Stimulated activated effector memory CD8-positive, alpha-beta T cell treated with anti-CD3 and anti-CD28 coated beads, Interleukin-12 subunit alpha, Interleukin-12 subunit beta, amount 100 ng/mL, for 72 hours (primary cell): ENCODE measurements around the gene CILP2.
A peak's percentile ranks its signal among the peaks of the same experiment; 100 is the strongest.

ENCODE experiments used
- ATAC-seq: fragments of 150-1000 bp; cut with Tn5 transposase; 2 replicates; pipeline ENCODE4 v1.10.0; 2021
- DNase-seq, 2 donors: peaks; one replicate each; pipeline ENCODE4 v3.0.0; 2021 to 2022; ENCODE audit warnings: low spot score in 2 of 2
- H3K27ac Mint-ChIP-seq: one replicate; pipeline ENCODE4 v1.8.0; 2022; ENCODE audit warnings: mild to moderate bottlenecking, mixed read lengths
- H3K36me3 Mint-ChIP-seq: one replicate; pipeline ENCODE4 v1.8.0; 2022; ENCODE audit warnings: mild to moderate bottlenecking, mixed read lengths
- H3K4me1 Mint-ChIP-seq: one replicate; pipeline ENCODE4 v1.8.0; 2022; ENCODE audit warnings: mixed read lengths
- H3K4me3 Mint-ChIP-seq: one replicate; pipeline ENCODE4 v1.8.0; 2022; ENCODE audit warnings: mild to moderate bottlenecking, mixed read lengths
- H3K9me3 Mint-ChIP-seq: one replicate; pipeline ENCODE4 v1.8.0; 2022; ENCODE audit warnings: mixed read lengths

CILP2 gene

GRCh38 chr19:19501798-19502197 lies 36.3 kb upstream of the CILP2 start:
- DNase-seq (no peak), ATAC-seq (no peak)
- Mint-ChIP-seq H3K27ac (peak overlapping the region; percentile 77), H3K36me3 (peaks cover 94% of the 10 kb centered on the region), H3K4me3 (no peak overlapping the region), H3K4me1 (no peaks in the 10 kb centered on the region), H3K9me3 (no peaks in the 10 kb centered on the region)

GRCh38 chr19:19502281-19502680 lies 35.8 kb upstream of the CILP2 start:
- Mint-ChIP-seq H3K9me3 (no peaks in the 10 kb centered on the region), H3K4me1 (no peaks in the 10 kb centered on the region), H3K27ac (no peak overlapping the region), H3K4me3 (no peak overlapping the region), H3K36me3 (peaks cover 94% of the 10 kb centered on the region)
- ATAC-seq (no peak), DNase-seq (no peak)

- Mint-ChIP-seq H3K4me3 (no peak overlapping the region), H3K36me3 (peaks cover 97% of the 10 kb centered on the region), H3K9me3 (no peaks in the 10 kb centered on the region), H3K4me1 (no peaks in the 10 kb centered on the region), H3K27ac (no peak overlapping the region)
- ATAC-seq, result no peak
- no peak for DNase-seq
Observed at GRCh38 chr19:19502808-19503602, 35.1 kb upstream of the CILP2 start.

GRCh38 chr19:19504754-19505668 lies 33.1 kb upstream of the CILP2 start:
- ATAC-seq (no peak), DNase-seq (no peak)
- no peaks in the 10 kb centered on the region for H3K9me3 Mint-ChIP-seq
- no peaks in the 10 kb centered on the region for H3K4me1 Mint-ChIP-seq
- no peak overlapping the region for H3K4me3 Mint-ChIP-seq
- H3K36me3 Mint-ChIP-seq, result peaks cover 87% of the 10 kb centered on the region
- no peak overlapping the region for H3K27ac Mint-ChIP-seq

- H3K27ac Mint-ChIP-seq, result no peak overlapping the region
Observed at GRCh38 chr19:19505669-19506326, 32.3 kb upstream of the CILP2 start.

DNA sequence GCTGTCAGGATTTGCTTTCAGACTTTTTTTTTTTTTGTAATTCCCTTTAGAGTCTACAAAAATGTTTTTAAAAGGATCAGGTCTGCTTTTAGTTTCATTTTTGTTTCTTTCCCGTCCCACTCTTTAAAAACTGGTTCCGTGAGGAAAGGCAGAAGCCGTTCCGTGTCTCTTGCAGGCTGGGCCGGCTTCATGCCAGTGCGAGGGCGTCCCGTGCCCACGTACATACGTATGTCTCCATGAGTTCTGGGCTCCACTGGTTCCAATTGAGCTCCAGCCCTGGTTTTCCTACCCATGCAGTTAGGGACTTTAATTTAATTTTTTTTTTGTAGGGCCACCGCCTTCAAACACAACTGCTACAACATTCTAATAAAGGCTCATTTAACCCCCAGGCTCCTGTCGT lies 31.5 kb upstream of the CILP2 start:
- DNase-seq, result no peak
- Mint-ChIP-seq H3K36me3 (peaks cover 71% of the 10 kb centered on the region), H3K4me3 (no peak overlapping the region), H3K27ac (peak overlapping the region; percentile 10), H3K9me3 (no peaks in the 10 kb centered on the region), H3K4me1 (no peaks in the 10 kb centered on the region)
- ATAC-seq, result no peak

More at GRCh38 chr19:19505669-19506326, 32.3 kb upstream of the CILP2 start:
- Mint-ChIP-seq H3K9me3 (no peaks in the 10 kb centered on the region), H3K4me1 (no peaks in the 10 kb centered on the region), H3K4me3 (no peak overlapping the region), H3K36me3 (peaks cover 79% of the 10 kb centered on the region)
- no peak for ATAC-seq
- DNase-seq, result no peak

DNA sequence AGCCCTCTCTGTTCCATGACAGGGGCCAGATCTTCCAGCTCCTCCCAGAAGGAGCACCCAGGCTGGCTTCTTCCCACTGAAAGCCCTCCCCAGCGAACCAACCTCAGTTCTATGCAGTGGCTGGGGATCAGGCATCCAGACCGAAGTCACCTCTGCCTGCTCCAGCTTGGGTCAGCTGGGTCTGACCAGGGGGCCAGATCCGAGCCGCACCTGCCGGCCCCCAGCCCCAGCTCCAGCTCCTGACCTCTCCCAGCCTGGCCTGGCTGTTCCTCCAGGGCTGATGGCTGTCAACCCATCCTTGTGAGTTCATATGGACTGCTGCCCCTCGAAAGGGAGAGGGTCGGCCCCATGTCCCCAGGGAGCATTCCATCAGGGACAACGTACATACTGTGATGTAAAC lies 30.7 kb upstream of the CILP2 start:
- no peak for DNase-seq
- no peak for ATAC-seq
- H3K4me1 Mint-ChIP-seq, result no peaks in the 10 kb centered on the region
- H3K4me3 Mint-ChIP-seq, result no peak overlapping the region
- peaks cover 64% of the 10 kb centered on the region for H3K36me3 Mint-ChIP-seq
- no peak overlapping the region for H3K27ac Mint-ChIP-seq
- no peaks in the 10 kb centered on the region for H3K9me3 Mint-ChIP-seq

GRCh38 chr19:19508217-19508616 lies 29.8 kb upstream of the CILP2 start:
- ATAC-seq (no peak), DNase-seq (no peak)
- no peak overlapping the region for H3K4me3 Mint-ChIP-seq
- H3K36me3 Mint-ChIP-seq, result peaks cover 55% of the 10 kb centered on the region
- H3K27ac Mint-ChIP-seq, result peak overlapping the region; percentile 41
- no peaks in the 10 kb centered on the region for H3K4me1 Mint-ChIP-seq
- H3K9me3 Mint-ChIP-seq, result no peaks in the 10 kb centered on the region

GRCh38 chr19:19510432-19510831 lies 27.6 kb upstream of the CILP2 start:
- Mint-ChIP-seq H3K4me3 (no peak overlapping the region), H3K27ac (peak overlapping the region; percentile 24), H3K9me3 (no peaks in the 10 kb centered on the region), H3K4me1 (no peaks in the 10 kb centered on the region), H3K36me3 (peaks cover 51% of the 10 kb centered on the region)
- no peak for DNase-seq
- ATAC-seq, result no peak

- peak overlapping the region; percentile 39 for H3K4me3 Mint-ChIP-seq
Observed at GRCh38 chr19:19513682-19514081, 24.4 kb upstream of the CILP2 start.

DNA sequence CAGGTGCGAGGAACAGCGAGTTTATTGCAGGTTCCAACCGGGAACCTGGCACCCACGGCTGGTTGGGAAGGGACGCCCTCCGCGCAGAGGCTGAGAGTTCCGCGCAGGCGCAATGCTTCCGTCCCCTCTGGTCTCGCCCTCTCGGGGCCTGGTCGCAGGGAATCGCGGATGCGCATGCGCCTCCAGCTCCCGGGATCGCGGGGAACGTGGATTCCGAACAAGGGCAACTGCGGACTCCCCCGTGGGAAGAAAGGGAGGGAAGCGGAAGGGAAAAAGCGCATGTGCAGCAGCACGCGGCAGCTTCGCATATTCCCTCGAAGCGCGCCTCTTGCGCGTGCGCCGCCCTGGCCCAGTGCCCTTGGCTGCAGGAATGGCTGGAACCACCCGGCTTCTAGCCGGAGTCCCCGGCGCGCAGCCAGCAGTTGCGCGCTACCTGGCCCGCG lies 23.8 kb upstream of the CILP2 start:
- Mint-ChIP-seq H3K4me1 (peaks cover 3% of the 10 kb centered on the region), H3K27ac (peak overlapping the region; percentile 26), H3K4me3 (peak overlapping the region; percentile 39), H3K9me3 (no peaks in the 10 kb centered on the region), H3K36me3 (peaks cover 47% of the 10 kb centered on the region)
- DNase-seq (no peak), ATAC-seq (no peak)

More at GRCh38 chr19:19513682-19514081, 24.4 kb upstream of the CILP2 start:
- Mint-ChIP-seq H3K4me1 (no peaks in the 10 kb centered on the region), H3K36me3 (peaks cover 46% of the 10 kb centered on the region), H3K27ac (peak overlapping the region; percentile 26), H3K9me3 (no peaks in the 10 kb centered on the region)
- ATAC-seq, result no peak
- no peak for DNase-seq

GRCh38 chr19:19514881-19515641 lies 23.0 kb upstream of the CILP2 start, which contains the start of gene TSSK6:
TSS of gene TSSK6 (minus strand) at chr19:19515548. CDS start at chr19:19515427, 121 bp downstream.
- H3K4me1 Mint-ChIP-seq, result peaks cover 12% of the 10 kb centered on the region

GRCh38 chr19:19515642-19516519 lies 22.2 kb upstream of the CILP2 start, which contains the start of gene NDUFA13:
TSS of gene NDUFA13 (plus strand) at chr19:19516225. CDS start at chr19:19516239, 14 bp downstream.
- Mint-ChIP-seq H3K9me3 (no peaks in the 10 kb centered on the region), H3K4me1 (peaks cover 20% of the 10 kb centered on the region), H3K4me3 (peak within 1 kb of the TSS; percentile 88), H3K36me3 (peaks cover 58% of the 10 kb centered on the region), H3K27ac (peak within 1 kb of the TSS; percentile 94)
- ATAC-seq (peak; percentile 97), DNase-seq (peak; percentile 94 to 99)

More at GRCh38 chr19:19514881-19515641, 23.0 kb upstream of the CILP2 start, which contains the start of gene TSSK6:
- Mint-ChIP-seq H3K4me3 (peak within 1 kb of the TSS; percentile 88), H3K36me3 (peaks cover 49% of the 10 kb centered on the region), H3K27ac (peak within 1 kb of the TSS; percentile 94), H3K9me3 (no peaks in the 10 kb centered on the region)
- DNase-seq (no peak), ATAC-seq (no peak)
